PC-9 (cell line): ENCODE measurements around the gene NOSIP. TPM values are rescaled to one million over a fixed set of nuclear protein-coding genes. Genes with fewer than 3 reads are reported as not detected.

Experiments used
- BruUV-seq: library from RNA; stranded (reverse); fragments of 400-500 nt; replicated peaks from 2 replicates; lab custom pipeline; 2021; lab: Mats Ljungman, UMichigan
- CTCF ChIA-PET: fragments of 300-600 bp; sonication (Branson Sonifier 250); formaldehyde crosslinking; loops from one replicate; lab custom pipeline; 2022; ENCODE audit warnings: antibody characterized with exemption; lab: Charles Lee
- POLR2A ChIA-PET: fragments of 300-600 bp; sonication (Branson Sonifier 250); formaldehyde crosslinking; loops from one replicate; lab custom pipeline; 2022; ENCODE audit warnings: antibody characterized with exemption; ENCODE audit not compliant: unreplicated experiment; lab: Charles Lee
- DNase-seq, 2 experiments: peaks; one replicate each; pipeline versions ENCODE4 v3.0.0 to v3.0.0-alpha.2; 2015 to 2022; ENCODE audit warnings: mixed read lengths in 1 of 2
- H2AFZ ChIP-seq: fragments of 200-600 bp; sonication (generic); 2 replicates; pipeline ENCODE4 v1.8.1; 2017; ENCODE audit warnings: antibody characterized with exemption
- H3F3A ChIP-seq: fragments of 200-600 bp; sonication (generic); 2 replicates; pipeline ENCODE4 v1.8.1; 2017; ENCODE audit warnings: antibody characterized with exemption, mild to moderate bottlenecking, low read depth; ENCODE audit not compliant: insufficient read depth
- H3K27ac ChIP-seq: fragments of 200-600 bp; sonication (generic); 2 replicates; pipeline ENCODE4 v1.6.1; 2016; ENCODE audit warnings: mixed run types
- H3K27me3 ChIP-seq: fragments of 200-600 bp; sonication (generic); 2 replicates; pipeline ENCODE4 v1.6.1; 2016; ENCODE audit warnings: low read depth, mixed run types; ENCODE audit not compliant: insufficient read depth
- H3K36me3 ChIP-seq: fragments of 200-600 bp; sonication (generic); 2 replicates; pipeline ENCODE4 v1.6.1; 2016; ENCODE audit warnings: low read depth, mixed run types
- H3K4me1 ChIP-seq: fragments of 200-600 bp; sonication (generic); replicated peaks from 2 replicates; pipeline ENCODE4 v1.6.1; 2016; ENCODE audit warnings: mixed run types; ENCODE audit not compliant: insufficient read depth
- H3K4me2 ChIP-seq: fragments of 200-600 bp; sonication (generic); 2 replicates; pipeline ENCODE4 v1.6.1; 2017; ENCODE audit warnings: mixed run types
- H3K4me3 ChIP-seq: fragments of 200-600 bp; sonication (generic); 2 replicates; pipeline ENCODE4 v1.6.1; 2016; ENCODE audit warnings: mixed run types
- H3K79me2 ChIP-seq: fragments of 200-600 bp; sonication (generic); 2 replicates; pipeline ENCODE4 v1.6.1; 2017; ENCODE audit warnings: low read depth, mixed run types
- H3K9me2 ChIP-seq: fragments of 200-600 bp; sonication (generic); 2 replicates; pipeline ENCODE4 v1.8.1; 2017; ENCODE audit warnings: mild to moderate bottlenecking; ENCODE audit not compliant: insufficient read depth
- H3K9me3 ChIP-seq: fragments of 200-600 bp; sonication (generic); 2 replicates; pipeline ENCODE4 v1.8.1; 2016; ENCODE audit warnings: low read depth; ENCODE audit not compliant: insufficient read depth
- H4K20me1 ChIP-seq: fragments of 200-600 bp; sonication (generic); 2 replicates; pipeline ENCODE4 v1.8.1; 2017; ENCODE audit not compliant: insufficient read depth
- EZH2 ChIP-seq: fragments of 200-600 bp; sonication (generic); IDR thresholded peaks from 2 replicates; pipeline ENCODE4 v1.8.0; 2017; ENCODE audit warnings: antibody characterized with exemption, low read depth
- intact Hi-C: fragments of 100-400 bp; cut with micrococcal nuclease; formaldehyde crosslinking; loops from one replicate; pipeline ENCODE4 v1.10.0; 2022; ENCODE audit not compliant: unreplicated experiment
- total RNA-seq: library from RNA; stranded (reverse); gene quantifications from 2 replicates; pipeline ENCODE4 v1.2.3, GENCODE V29; 2021
- TF ChIP-seq, protein P1 (sequence below): fragments of 200-600 bp; sonication (generic); conservative IDR thresholded peaks from 2 replicates; pipeline ENCODE4 v1.6.1; 2017; ENCODE audit warnings: mixed run types, antibody characterized with exemption, mild to moderate bottlenecking, moderate library complexity

Gene NOSIP
- total RNA-seq, 1 experiment from 2014 or later, result 71.3 TPM

- no peaks in the 10 kb centered on the region for H3K9me3 ChIP-seq
- H2AFZ ChIP-seq, result no peak overlapping the region
- intact Hi-C loops, result loop anchor here (1.0 kb wide), 1 partner anchor 65 kb away; no protein-coding TSS in a partner anchor
- peaks cover 22% of the 10 kb centered on the region for H3F3A ChIP-seq
- CTCF ChIA-PET, result interaction anchor here (0.5 to 0.8 kb wide), 5 partner anchors 16 to 325 kb away, joined by 3 to 9 read pairs (median 7); partner anchors contain the start of gene PIH1D1
- H3K4me2 ChIP-seq, result no peak overlapping the region
- no peaks in the 10 kb centered on the region for H3K36me3 ChIP-seq
- POLR2A ChIA-PET, result interaction anchor here (0.6 kb wide), 1 partner anchor 105 kb away, joined by 4 read pairs; no protein-coding TSS in a partner anchor
- H3K79me2 ChIP-seq, result peaks cover 32% of the 10 kb centered on the region
- no peak overlapping the region for H3K4me3 ChIP-seq
- no peaks in the 10 kb centered on the region for H3K27me3 ChIP-seq
- 0 out of 2 replicates have a peak, but pooled peaks cover 7% of the 10 kb centered on the region for H3K4me1 ChIP-seq
- BruUV-seq, result no TSS peak
- TF ChIP-seq, protein P1, sequence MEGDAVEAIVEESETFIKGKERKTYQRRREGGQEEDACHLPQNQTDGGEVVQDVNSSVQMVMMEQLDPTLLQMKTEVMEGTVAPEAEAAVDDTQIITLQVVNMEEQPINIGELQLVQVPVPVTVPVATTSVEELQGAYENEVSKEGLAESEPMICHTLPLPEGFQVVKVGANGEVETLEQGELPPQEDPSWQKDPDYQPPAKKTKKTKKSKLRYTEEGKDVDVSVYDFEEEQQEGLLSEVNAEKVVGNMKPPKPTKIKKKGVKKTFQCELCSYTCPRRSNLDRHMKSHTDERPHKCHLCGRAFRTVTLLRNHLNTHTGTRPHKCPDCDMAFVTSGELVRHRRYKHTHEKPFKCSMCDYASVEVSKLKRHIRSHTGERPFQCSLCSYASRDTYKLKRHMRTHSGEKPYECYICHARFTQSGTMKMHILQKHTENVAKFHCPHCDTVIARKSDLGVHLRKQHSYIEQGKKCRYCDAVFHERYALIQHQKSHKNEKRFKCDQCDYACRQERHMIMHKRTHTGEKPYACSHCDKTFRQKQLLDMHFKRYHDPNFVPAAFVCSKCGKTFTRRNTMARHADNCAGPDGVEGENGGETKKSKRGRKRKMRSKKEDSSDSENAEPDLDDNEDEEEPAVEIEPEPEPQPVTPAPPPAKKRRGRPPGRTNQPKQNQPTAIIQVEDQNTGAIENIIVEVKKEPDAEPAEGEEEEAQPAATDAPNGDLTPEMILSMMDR, result no peak
- TF ChIP-seq EZH2, result no peak
- H3K27ac ChIP-seq, result no peak overlapping the region
- no peaks in the 10 kb centered on the region for H3K9me2 ChIP-seq
- peak in 1 of 2 experiments; percentile 23 for DNase-seq
- peaks cover 40% of the 10 kb centered on the region for H4K20me1 ChIP-seq
Observed at GRCh38 chr19:49570997-49571676, 9.2 kb downstream of the NOSIP start.

DNA sequence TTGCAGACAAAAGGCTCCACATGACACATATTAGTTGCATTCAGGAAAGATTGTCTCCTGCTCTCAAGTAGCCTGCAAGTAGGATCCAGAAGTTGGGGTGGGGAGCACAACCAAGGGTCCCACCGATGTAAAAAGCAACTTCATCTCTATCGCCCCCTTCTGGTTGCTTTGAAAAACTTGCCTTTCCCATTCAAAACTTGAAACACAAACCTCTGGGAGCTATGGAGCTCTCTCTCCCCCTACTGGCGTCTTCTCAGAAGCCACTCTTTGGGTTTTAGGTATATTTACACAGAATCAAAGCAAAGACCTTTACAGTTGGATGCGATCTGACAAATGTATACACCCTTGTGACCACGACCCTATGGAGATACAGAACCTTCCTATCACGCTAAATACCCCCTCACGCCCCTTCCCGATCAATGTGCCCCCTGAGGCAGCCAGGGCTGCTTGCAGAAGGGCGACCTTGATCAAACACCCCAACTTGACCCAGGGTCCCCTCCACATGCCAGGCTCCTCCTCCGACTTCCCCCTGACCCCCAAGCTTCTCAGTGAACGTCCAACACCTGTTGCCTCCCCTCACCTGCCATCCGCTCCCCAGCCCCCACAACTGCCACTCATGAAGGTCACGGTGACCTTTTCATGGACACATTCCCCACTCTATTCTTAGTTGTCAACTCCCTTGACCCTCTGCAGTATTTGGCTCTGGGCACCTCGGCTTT is 10.1 kb downstream of the NOSIP start:
- peaks cover 44% of the 10 kb centered on the region for H4K20me1 ChIP-seq
- no peak overlapping the region for H3K4me2 ChIP-seq
- no peak overlapping the region for H2AFZ ChIP-seq
- DNase-seq, result peak; percentile 54 to 69
- peaks cover 32% of the 10 kb centered on the region for H3K79me2 ChIP-seq
- no peak overlapping the region for H3K27ac ChIP-seq
- H3K27me3 ChIP-seq, result no peaks in the 10 kb centered on the region
- H3K9me3 ChIP-seq, result no peaks in the 10 kb centered on the region
- 0 out of 2 replicates have a peak, but pooled peaks cover 7% of the 10 kb centered on the region for H3K4me1 ChIP-seq
- H3K36me3 ChIP-seq, result no peaks in the 10 kb centered on the region
- no peak for TF ChIP-seq EZH2
- TF ChIP-seq, protein P1, result peak; percentile 99
- no peaks in the 10 kb centered on the region for H3K9me2 ChIP-seq
- CTCF ChIA-PET, result interaction anchor here (0.6 to 1.0 kb wide), 12 partner anchors 10 to 248 kb away, joined by 3 to 9 read pairs (median 4); partner anchors contain the start of genes FCGRT, NOSIP, PIH1D1 and RRAS
- no peak overlapping the region for H3K4me3 ChIP-seq
- BruUV-seq, result no TSS peak
- POLR2A ChIA-PET, result interaction anchor here (0.6 kb wide), 1 partner anchor 94 kb away, joined by 7 read pairs; no protein-coding TSS in a partner anchor
- intact Hi-C loops, result loop anchor here (1.0 kb wide), 1 partner anchor 64 kb away; no protein-coding TSS in a partner anchor
- H3F3A ChIP-seq, result peaks cover 22% of the 10 kb centered on the region

DNA sequence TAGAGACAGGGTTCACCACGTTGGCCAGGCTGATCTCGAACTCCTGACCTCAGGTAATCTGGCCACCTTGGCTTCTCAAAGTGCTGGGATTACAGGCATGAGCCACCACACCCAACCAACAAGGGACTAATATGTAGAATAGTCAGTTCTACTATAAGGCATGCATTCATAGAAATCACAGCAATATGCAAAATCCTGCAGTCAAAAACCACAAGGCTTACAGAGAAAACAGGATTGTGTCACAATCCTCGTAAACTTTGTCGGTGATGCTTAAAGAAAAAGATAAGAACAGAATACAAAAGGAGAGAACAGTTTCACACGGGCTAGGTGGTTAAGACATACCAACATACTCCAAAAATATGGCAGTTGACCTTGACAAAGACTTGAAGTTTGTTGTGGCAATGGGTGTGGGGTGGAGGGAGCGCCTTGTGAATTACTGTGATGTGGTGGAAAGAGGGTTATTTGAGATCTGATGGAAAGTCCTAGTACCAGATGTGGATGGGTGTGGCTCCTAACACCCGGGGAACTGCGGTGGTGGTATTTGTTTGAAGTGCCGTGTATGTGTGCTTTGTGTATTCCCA is 12.4 kb downstream of the NOSIP start:
- Histone ChIP-seq H3K4me3 (no peak overlapping the region), H3K4me2 (no peak overlapping the region), H3K27me3 (no peaks in the 10 kb centered on the region), H3K9me2 (no peaks in the 10 kb centered on the region), H3K36me3 (no peaks in the 10 kb centered on the region), H3K4me1 (0 out of 2 replicates have a peak, but pooled peaks cover 7% of the 10 kb centered on the region), H3F3A (peaks cover 12% of the 10 kb centered on the region; the same call in 1 of the 2 replicates), H2AFZ (no peak overlapping the region), H4K20me1 (peaks cover 40% of the 10 kb centered on the region), H3K27ac (no peak overlapping the region), H3K9me3 (no peaks in the 10 kb centered on the region), H3K79me2 (peaks cover 34% of the 10 kb centered on the region)
- TF ChIP-seq, protein P1, result no peak
- no peak for TF ChIP-seq EZH2
- intact Hi-C loops, result no loop called here
- DNase-seq, result peak in 1 of 2 experiments; percentile 36
- BruUV-seq, result no TSS peak
- POLR2A ChIA-PET, result no interaction called here
- CTCF ChIA-PET, result interaction anchor here (0.6 to 0.7 kb wide), 2 partner anchors 583 to 604 kb away, joined by 7 to 8 read pairs; no protein-coding TSS in a partner anchor
